Measurements from ENCODE around the gene ECSIT.

ECSIT gene

DNA sequence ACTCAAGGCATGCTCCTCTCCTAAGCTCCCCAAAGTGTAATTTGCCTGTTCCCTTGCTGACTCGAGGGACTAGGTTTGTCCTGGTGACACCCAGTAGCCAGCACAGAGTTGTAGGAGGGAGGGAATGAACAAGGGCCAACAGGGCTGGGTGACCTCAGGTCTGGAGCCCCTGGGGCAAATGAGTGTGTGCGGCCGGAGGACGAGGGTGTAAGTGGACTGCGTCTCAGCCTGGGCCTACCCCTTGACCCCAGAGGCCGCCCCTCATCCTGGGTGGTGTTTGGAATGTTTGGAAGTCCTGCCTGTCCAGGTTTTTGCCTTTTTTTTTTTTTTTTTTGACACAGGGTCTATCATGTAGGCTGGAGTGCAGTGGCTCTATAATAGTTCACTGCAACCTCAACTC is 22.0 kb downstream of the ECSIT start:
- H3K4me3 Mint-ChIP-seq, result peak overlapping the region; percentile 88
- H3K36me3 Mint-ChIP-seq (ENCODE audit: insufficient read depth), result peaks cover 24% of the 10 kb centered on the region
- H3K27me3 Mint-ChIP-seq, result no peaks in the 10 kb centered on the region
- peaks cover 29% of the 10 kb centered on the region for H3K4me1 Mint-ChIP-seq
- no peak for ATAC-seq (replicated peaks; ENCODE audit: extremely low read depth, poor library complexity, severe bottlenecking)
- H3K9me3 Mint-ChIP-seq, result no peaks in the 10 kb centered on the region
- no peak for DNase-seq (ENCODE audit: low spot score in 2 of 2)
- H3K27ac Mint-ChIP-seq (ENCODE audit: low read depth), result peak overlapping the region; percentile 97

GRCh38 chr19:11506101-11506555 is 22.8 kb downstream of the ECSIT start:
- Mint-ChIP-seq H3K27ac (ENCODE audit: low read depth) (peak overlapping the region; percentile 97), H3K4me3 (peak overlapping the region; percentile 88), H3K36me3 (ENCODE audit: insufficient read depth) (peaks cover 21% of the 10 kb centered on the region), H3K27me3 (no peaks in the 10 kb centered on the region), H3K9me3 (no peaks in the 10 kb centered on the region), H3K4me1 (peaks cover 29% of the 10 kb centered on the region)
- DNase-seq (ENCODE audit: low spot score in 2 of 2) (no peak), ATAC-seq (replicated peaks; ENCODE audit: extremely low read depth, poor library complexity, severe bottlenecking) (peak; percentile 3)

DNA sequence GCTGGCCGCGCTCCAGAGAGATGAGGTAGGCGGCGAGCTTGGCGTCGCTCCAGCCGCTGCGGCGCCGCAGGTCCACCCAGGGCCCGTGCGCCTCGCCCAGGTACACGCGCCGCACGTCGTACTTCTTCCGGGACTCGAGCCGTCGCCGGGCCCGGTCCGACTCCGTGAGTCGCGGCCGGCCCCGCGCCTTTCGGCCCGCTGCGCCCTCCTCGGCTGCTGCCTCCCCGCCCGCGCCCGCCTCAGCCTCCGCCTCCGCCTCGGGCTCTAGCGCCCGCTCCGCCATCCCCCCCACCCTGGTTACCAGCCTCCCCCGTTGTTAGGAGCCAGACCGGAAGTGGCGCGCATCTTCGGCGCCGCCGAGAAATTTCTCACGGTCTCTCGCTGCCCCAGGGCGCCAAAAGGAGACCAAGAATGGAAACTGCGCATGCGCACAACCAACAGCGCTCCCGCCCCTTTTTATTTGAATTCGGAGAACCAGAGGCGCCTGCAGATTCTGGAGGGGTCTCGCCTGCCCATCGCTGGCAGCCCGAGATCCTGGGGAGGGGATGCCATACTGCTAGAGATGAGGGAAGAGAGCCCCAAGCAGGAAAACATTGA is 23.3 kb downstream of the ECSIT start, which contains the start of gene ZNF653:
Gene ZNF653 (minus strand): TSS at position 336 of the 597 bp plus-strand sequence. CDS start 53 bp downstream, at position 283.
- Mint-ChIP-seq H3K9me3 (no peaks in the 10 kb centered on the region), H3K36me3 (ENCODE audit: insufficient read depth) (peaks cover 20% of the 10 kb centered on the region), H3K27me3 (no peaks in the 10 kb centered on the region), H3K27ac (ENCODE audit: low read depth) (peak within 1 kb of the TSS; percentile 97), H3K4me1 (peaks cover 33% of the 10 kb centered on the region), H3K4me3 (peak within 1 kb of the TSS; percentile 88)
- ATAC-seq (replicated peaks; ENCODE audit: extremely low read depth, poor library complexity, severe bottlenecking) (peak; percentile 67), DNase-seq (ENCODE audit: low spot score in 2 of 2) (peak; percentile 93 to 94)

DNA sequence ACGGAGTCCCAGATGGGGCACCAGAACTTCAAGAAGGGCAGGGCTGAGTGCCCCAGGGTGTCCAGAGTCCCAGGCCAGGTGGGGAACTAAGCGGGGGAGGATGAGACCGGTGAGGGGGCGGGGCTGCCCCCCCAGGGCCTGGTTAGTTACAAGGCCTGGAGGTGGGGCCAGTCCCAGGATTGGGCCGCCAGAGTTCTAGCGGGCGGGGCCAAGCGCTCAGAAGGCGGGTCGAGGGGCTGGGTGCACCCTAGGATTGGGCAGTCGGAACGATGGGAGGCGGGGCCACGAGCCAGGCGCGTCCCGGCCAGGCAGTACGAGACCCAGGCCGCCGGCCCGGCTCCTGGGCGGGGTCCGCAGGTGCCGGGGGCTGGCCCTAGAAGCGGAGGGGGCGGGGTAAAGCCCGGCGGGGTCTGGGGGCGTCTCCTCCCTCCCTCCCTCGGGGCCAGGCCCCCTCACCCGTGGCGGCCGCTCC is 23.9 kb downstream of the ECSIT start:
- peaks cover 20% of the 10 kb centered on the region for H3K36me3 Mint-ChIP-seq (ENCODE audit: insufficient read depth)
- H3K27me3 Mint-ChIP-seq, result no peaks in the 10 kb centered on the region
- H3K27ac Mint-ChIP-seq (ENCODE audit: low read depth), result peak overlapping the region; percentile 97
- no peaks in the 10 kb centered on the region for H3K9me3 Mint-ChIP-seq
- ATAC-seq (replicated peaks; ENCODE audit: extremely low read depth, poor library complexity, severe bottlenecking), result peak; percentile 95
- peaks cover 36% of the 10 kb centered on the region for H3K4me1 Mint-ChIP-seq
- H3K4me3 Mint-ChIP-seq, result peak overlapping the region; percentile 88
- peak; percentile 95 for DNase-seq (ENCODE audit: low spot score in 2 of 2)

DNA sequence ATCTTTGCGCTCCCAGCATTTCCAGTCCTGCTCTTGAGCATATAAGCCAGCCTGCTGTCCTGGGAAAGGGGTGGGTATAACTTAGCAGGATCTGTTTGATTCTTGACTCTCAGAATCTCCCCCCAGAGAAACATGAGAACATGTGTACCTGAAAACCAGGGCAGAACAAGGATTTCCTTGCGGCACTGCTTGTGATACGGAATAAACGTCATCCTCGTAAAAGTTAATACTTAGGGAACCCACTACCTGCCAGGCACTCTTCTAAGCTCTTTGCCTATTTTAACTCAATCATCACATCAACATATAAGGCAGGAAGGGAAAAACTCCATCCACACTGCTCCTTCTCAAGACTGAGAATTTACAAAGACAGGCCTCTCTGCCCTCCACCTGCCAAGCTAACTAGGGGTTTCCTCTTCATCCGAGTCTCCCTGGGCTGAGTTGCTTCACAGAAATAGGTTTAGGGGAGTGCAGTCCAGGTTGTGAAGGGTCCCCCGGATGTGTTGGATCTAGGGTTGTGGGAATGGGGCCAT is 24.4 kb downstream of the ECSIT start:
- H3K27me3 Mint-ChIP-seq, result no peaks in the 10 kb centered on the region
- ATAC-seq (replicated peaks; ENCODE audit: extremely low read depth, poor library complexity, severe bottlenecking) (no peak), DNase-seq (ENCODE audit: low spot score in 2 of 2) (no peak)
- no peaks in the 10 kb centered on the region for H3K9me3 Mint-ChIP-seq
- H3K4me1 Mint-ChIP-seq, result peaks cover 41% of the 10 kb centered on the region
- peak overlapping the region; percentile 88 for H3K4me3 Mint-ChIP-seq
- H3K36me3 Mint-ChIP-seq (ENCODE audit: insufficient read depth), result peaks cover 20% of the 10 kb centered on the region
- peak overlapping the region; percentile 97 for H3K27ac Mint-ChIP-seq (ENCODE audit: low read depth)

- H3K27ac Mint-ChIP-seq (ENCODE audit: low read depth), result peak overlapping the region; percentile 60
- H3K9me3 Mint-ChIP-seq, result no peaks in the 10 kb centered on the region
- H3K36me3 Mint-ChIP-seq (ENCODE audit: insufficient read depth), result peaks cover 7% of the 10 kb centered on the region
- no peak for ATAC-seq (replicated peaks; ENCODE audit: extremely low read depth, poor library complexity, severe bottlenecking)
- no peak overlapping the region for H3K4me3 Mint-ChIP-seq
- DNase-seq (ENCODE audit: low spot score in 2 of 2), result no peak
- H3K4me1 Mint-ChIP-seq, result peaks cover 32% of the 10 kb centered on the region
- H3K27me3 Mint-ChIP-seq, result no peaks in the 10 kb centered on the region
These were observed 29.0 kb downstream of the ECSIT start for GRCh38 chr19:11499890-11500420.

GRCh38 chr19:11499220-11499726 is 29.7 kb downstream of the ECSIT start:
- Mint-ChIP-seq H3K27me3 (no peaks in the 10 kb centered on the region), H3K4me3 (no peak overlapping the region), H3K9me3 (no peaks in the 10 kb centered on the region), H3K36me3 (ENCODE audit: insufficient read depth) (peaks cover 3% of the 10 kb centered on the region), H3K27ac (ENCODE audit: low read depth) (peak overlapping the region; percentile 60), H3K4me1 (peaks cover 25% of the 10 kb centered on the region)
- ATAC-seq (replicated peaks; ENCODE audit: extremely low read depth, poor library complexity, severe bottlenecking) (no peak), DNase-seq (ENCODE audit: low spot score in 2 of 2) (no peak)

DNA sequence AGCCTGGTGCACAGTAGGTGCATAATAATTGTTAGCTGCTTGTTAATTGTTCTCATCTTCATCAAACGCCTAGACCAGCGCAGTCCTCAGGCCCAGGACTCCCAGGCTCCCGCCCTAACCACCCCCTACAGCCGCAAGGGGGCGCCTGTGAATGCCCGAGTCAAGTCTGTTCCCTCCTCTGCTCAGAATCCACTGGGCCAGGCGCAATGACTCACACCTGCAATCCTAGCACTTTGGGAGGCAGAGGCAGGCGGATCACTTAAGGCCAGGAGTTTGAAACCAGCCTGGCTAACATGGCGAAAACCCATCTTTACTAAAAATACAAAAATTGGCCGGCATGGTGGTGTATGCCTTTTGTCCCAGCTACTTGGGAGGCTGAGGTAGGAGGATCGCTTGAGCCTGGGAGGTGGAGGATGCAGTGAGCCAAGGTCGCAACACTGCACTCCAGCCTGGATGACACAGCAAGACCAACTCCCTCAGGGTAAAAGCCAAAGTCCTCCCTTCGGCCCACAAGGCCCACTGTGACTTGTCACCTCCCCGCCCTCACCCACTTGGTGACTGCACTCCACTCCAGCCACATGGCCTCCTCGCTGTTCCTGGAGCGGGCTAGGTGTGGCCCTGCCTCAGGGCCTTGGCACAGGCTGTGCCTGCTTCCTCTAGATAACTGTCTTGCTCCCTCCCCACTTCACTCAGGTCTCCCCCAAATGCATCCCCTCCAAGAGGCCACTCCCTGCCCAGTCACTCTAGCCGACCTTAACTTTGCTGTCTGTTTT is 32.4 kb downstream of the ECSIT start:
- peak; percentile 27 to 38 for DNase-seq (ENCODE audit: low spot score in 2 of 2)
- Mint-ChIP-seq H3K4me3 (no peak overlapping the region), H3K36me3 (ENCODE audit: insufficient read depth) (peaks cover 6% of the 10 kb centered on the region), H3K9me3 (no peaks in the 10 kb centered on the region), H3K27ac (ENCODE audit: low read depth) (no peak overlapping the region), H3K4me1 (peaks cover 18% of the 10 kb centered on the region), H3K27me3 (no peaks in the 10 kb centered on the region)
- peak; percentile 43 for ATAC-seq (replicated peaks; ENCODE audit: extremely low read depth, poor library complexity, severe bottlenecking)

GRCh38 chr19:11495885-11496284 is 33.0 kb downstream of the ECSIT start:
- ATAC-seq (replicated peaks; ENCODE audit: extremely low read depth, poor library complexity, severe bottlenecking) (no peak), DNase-seq (ENCODE audit: low spot score in 2 of 2) (no peak)
- Mint-ChIP-seq H3K4me1 (peaks cover 17% of the 10 kb centered on the region), H3K27ac (ENCODE audit: low read depth) (no peak overlapping the region), H3K27me3 (no peaks in the 10 kb centered on the region), H3K36me3 (ENCODE audit: insufficient read depth) (peaks cover 6% of the 10 kb centered on the region), H3K9me3 (no peaks in the 10 kb centered on the region), H3K4me3 (no peak overlapping the region)

DNA sequence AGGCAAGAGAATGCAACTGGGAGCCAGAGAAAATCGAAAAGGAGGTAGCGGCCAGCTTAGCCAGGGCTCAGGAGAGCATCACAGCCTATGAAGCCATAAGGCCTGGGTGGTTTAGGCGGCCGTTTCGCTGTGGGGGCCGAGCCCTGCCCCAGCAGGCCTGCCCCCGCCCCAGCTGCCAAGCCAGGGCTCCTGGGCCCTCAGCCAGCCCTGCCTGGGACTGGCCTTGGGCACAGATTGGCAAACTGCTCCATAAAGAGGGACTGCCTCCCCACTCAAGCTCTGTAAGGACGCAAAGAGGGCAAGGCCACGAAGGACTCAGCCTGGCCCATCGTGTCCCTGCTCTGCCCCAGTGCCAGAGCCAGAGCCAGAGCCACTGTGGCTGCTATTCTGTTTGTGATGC is 33.5 kb downstream of the ECSIT start:
- Mint-ChIP-seq H3K4me1 (peaks cover 14% of the 10 kb centered on the region), H3K36me3 (ENCODE audit: insufficient read depth) (peaks cover 4% of the 10 kb centered on the region), H3K27ac (ENCODE audit: low read depth) (no peak overlapping the region), H3K27me3 (no peaks in the 10 kb centered on the region), H3K4me3 (no peak overlapping the region), H3K9me3 (no peaks in the 10 kb centered on the region)
- ATAC-seq (replicated peaks; ENCODE audit: extremely low read depth, poor library complexity, severe bottlenecking) (no peak), DNase-seq (ENCODE audit: low spot score in 2 of 2) (no peak)

DNA sequence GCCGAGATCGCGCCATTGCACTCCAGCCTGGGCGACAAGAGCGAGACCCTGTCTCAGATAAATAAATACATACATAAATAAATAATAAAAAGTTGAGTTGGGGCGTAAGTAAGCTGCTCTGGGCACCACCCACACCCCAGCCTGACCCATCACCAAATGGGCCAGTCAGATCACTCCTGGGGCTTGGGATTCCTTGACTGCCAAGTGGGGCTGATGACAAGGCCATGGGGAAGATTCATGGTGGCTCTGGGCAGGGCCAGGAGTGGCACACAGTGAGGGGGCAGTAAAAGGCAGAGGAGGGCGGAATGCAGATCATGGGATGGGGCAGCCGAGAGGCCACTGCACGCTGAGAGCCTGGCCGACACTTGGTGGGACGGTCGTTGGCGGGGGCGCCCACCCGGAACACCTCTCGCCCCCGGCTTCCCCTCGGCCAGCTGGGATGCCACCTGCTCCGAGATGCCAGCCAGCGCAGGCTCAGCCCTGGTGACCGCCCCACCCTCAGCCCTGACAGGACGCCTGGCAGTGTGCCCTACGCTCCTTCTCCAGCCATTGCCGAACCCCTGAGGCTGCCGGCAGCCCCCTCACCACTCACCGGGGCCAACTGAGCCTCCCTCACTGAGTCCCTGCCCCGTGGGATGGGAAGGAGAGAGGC is 34.2 kb downstream of the ECSIT start:
- Mint-ChIP-seq H3K27ac (ENCODE audit: low read depth) (no peak overlapping the region), H3K4me1 (peaks cover 8% of the 10 kb centered on the region), H3K4me3 (no peak overlapping the region), H3K36me3 (ENCODE audit: insufficient read depth) (peaks cover 4% of the 10 kb centered on the region), H3K27me3 (no peaks in the 10 kb centered on the region), H3K9me3 (no peaks in the 10 kb centered on the region)
- ATAC-seq (replicated peaks; ENCODE audit: extremely low read depth, poor library complexity, severe bottlenecking) (no peak), DNase-seq (ENCODE audit: low spot score in 2 of 2) (no peak)

DNA sequence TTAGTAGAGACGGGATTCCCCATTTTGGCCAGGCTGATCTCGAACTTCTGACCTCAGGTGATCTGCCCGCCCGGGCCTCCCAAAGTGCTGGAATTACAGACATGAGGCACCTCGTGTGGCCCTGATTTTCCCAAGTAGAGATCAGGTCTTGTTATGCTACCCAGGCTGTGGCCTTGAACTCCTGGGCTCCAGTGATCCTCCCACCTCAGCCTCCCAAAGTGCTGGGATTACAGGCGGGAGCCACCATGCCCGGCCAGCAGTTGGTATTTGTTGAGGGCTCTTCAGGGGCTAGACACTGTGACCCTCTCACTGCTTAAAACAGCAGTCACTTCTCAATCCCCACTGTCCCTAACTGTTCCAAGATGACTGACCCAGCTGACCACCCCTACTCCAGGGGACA is 39.6 kb downstream of the ECSIT start:
- Mint-ChIP-seq H3K27ac (ENCODE audit: low read depth) (no peak overlapping the region), H3K4me3 (no peak overlapping the region), H3K27me3 (no peaks in the 10 kb centered on the region), H3K36me3 (ENCODE audit: insufficient read depth) (peaks cover 7% of the 10 kb centered on the region), H3K4me1 (no peaks in the 10 kb centered on the region), H3K9me3 (no peaks in the 10 kb centered on the region)
- no peak for ATAC-seq (replicated peaks; ENCODE audit: extremely low read depth, poor library complexity, severe bottlenecking)
- DNase-seq (ENCODE audit: low spot score in 2 of 2), result no peak

Measured in central memory CD8-positive, alpha-beta T cell (primary cell).